ENCODE data around the gene FYCO1. TPM values are rescaled to one million over a fixed set of nuclear protein-coding genes. Genes with fewer than 3 reads are reported as not detected.

FYCO1 gene
- total and polyA plus RNA-seq, 2 of the 8 experiments (the other 6 are each of a cell fraction or from before 2014, with no cell fraction given), result 4.8 to 10.8 TPM

DNA sequence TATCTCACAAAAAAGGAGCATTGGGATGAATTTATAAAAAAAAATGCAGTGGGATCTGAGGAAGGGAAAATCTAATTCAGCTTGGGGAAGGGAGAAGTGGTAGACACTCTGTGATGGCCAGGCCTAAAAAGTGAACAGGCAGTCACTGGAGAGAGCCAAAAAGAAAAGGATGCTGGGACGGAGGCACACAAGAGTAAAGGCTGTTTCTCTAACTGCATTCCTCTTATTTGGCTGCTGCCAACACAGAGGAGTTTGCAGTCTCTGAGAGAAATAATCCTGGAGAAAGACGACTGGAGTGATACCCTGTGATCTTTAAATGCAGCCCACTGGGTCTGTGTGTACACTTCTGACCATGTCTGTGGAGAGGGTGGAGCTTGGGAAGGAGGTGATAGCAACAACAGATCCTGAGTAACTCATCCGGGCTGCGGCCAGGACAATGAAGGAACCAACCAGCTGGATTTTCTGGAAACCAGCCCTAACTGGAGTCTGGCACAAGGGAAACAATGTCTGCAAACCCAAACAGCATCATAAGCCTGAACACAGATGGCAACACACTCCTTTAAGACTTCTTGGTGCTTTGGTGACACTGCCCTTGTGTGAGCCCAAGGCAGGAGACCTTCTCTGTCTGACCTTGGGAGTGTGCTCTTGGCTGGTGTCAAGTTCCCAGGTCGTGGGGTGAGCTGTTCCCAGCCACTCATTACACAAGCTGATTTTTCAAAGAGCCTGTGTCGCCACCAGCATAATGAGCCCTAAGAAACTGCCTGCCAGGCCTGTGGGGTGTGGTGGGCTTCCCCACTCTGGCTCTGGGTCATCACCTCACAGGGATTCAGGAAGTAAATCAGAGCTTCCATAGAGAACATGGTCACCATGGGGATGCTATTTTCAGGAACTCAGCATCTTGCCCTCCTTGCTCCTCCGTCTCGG is 8.0 kb downstream of the FYCO1 start (continued):
- TF ChIP-seq RNF2 (IDR thresholded peaks at IDR 0.05; ENCODE audit: borderline replicate concordance, low read depth, low read length, missing control alignments, poor library complexity, severe bottlenecking) (no peak), GABPA (IDR thresholded peaks at IDR 0.05; ENCODE audit: borderline replicate concordance, insufficient read depth, low read length) (no peak), POLR2A (IDR thresholded peaks at IDR 0.05; ENCODE audit: control extremely low read depth in 1 of 2, low read depth in 2 of 2, low read length in 2 of 2) (no peak), EGR1 (IDR thresholded peaks at IDR 0.05; ENCODE audit: borderline replicate concordance, low read depth, low read length) (no peak), JUND (IDR thresholded peaks at IDR 0.05; ENCODE audit: low read length) (no peak), RFX5 (IDR thresholded peaks at IDR 0.05; ENCODE audit: borderline replicate concordance, low read depth, low read length) (no peak)
- TF ChIP-seq, protein P1, sequence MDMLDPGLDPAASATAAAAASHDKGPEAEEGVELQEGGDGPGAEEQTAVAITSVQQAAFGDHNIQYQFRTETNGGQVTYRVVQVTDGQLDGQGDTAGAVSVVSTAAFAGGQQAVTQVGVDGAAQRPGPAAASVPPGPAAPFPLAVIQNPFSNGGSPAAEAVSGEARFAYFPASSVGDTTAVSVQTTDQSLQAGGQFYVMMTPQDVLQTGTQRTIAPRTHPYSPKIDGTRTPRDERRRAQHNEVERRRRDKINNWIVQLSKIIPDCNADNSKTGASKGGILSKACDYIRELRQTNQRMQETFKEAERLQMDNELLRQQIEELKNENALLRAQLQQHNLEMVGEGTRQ (IDR thresholded peaks at IDR 0.05; ENCODE audit: low read length), result no peak
